Loucy (cell line): ENCODE measurements around the gene MAML3.

Experiments
- EZH2phosphoT487 ChIP-seq: fragments of 200-600 bp; IDR thresholded peaks from 2 replicates; pipeline ENCODE4 v1.6.1; 2018; ENCODE audit warnings: antibody characterized with exemption, mild to moderate bottlenecking, moderate library complexity, borderline replicate concordance
- TF ChIP-seq, protein P1 (sequence below): fragments of 200-600 bp; sonication (generic); conservative IDR thresholded peaks from 2 replicates; pipeline ENCODE4 v1.5.1; 2014; ENCODE audit warnings: mild to moderate bottlenecking, antibody characterized with exemption, low read length

DNA sequence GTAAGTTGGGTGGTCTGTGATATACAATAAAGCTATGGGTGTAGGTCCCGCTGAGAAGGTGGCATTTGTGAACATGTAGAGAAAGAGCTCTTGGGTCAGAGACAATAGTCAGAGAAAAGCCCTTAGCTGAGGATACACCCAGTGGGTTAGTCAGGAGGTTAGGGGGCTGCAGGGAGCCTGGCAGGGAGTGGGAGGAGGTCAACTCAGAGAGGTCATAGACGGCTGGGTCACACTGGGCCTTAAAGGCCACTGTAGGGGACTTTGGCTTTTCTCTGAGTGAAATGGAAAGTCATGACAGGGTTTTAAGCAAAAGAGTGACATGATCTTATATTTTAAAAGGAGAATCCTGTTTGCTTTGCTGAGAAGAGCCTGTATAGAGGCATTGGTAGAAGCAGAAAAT lies 471.7 kb downstream of the MAML3 start:
- TF ChIP-seq, protein P1, sequence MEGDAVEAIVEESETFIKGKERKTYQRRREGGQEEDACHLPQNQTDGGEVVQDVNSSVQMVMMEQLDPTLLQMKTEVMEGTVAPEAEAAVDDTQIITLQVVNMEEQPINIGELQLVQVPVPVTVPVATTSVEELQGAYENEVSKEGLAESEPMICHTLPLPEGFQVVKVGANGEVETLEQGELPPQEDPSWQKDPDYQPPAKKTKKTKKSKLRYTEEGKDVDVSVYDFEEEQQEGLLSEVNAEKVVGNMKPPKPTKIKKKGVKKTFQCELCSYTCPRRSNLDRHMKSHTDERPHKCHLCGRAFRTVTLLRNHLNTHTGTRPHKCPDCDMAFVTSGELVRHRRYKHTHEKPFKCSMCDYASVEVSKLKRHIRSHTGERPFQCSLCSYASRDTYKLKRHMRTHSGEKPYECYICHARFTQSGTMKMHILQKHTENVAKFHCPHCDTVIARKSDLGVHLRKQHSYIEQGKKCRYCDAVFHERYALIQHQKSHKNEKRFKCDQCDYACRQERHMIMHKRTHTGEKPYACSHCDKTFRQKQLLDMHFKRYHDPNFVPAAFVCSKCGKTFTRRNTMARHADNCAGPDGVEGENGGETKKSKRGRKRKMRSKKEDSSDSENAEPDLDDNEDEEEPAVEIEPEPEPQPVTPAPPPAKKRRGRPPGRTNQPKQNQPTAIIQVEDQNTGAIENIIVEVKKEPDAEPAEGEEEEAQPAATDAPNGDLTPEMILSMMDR, result no peak
- no peak for TF ChIP-seq EZH2phosphoT487
